Posterior cingulate gyrus (tissue), 11 donors: ENCODE measurements around the gene AUH.

Source experiments
- DNase-seq, 10 donors: peaks; one replicate each; pipeline versions ENCODE4 v3.0.0 to v3.0.0-alpha.2; 2020 to 2021; ENCODE audit warnings: mixed read lengths in 3 of 10
- intact Hi-C: fragments of 100-400 bp; cut with DNase I; formaldehyde crosslinking; loops from one replicate; pipeline ENCODE4 v1.15.1; 2023

Gene AUH

GRCh38 chr9:91341749-91342148 lies 20.0 kb downstream of the AUH start:
- intact Hi-C loops, result no loop called here
- no peak for DNase-seq

GRCh38 chr9:91341258-91341746 lies 20.4 kb downstream of the AUH start:
- no peak for DNase-seq
- intact Hi-C loops, result no loop called here

DNA sequence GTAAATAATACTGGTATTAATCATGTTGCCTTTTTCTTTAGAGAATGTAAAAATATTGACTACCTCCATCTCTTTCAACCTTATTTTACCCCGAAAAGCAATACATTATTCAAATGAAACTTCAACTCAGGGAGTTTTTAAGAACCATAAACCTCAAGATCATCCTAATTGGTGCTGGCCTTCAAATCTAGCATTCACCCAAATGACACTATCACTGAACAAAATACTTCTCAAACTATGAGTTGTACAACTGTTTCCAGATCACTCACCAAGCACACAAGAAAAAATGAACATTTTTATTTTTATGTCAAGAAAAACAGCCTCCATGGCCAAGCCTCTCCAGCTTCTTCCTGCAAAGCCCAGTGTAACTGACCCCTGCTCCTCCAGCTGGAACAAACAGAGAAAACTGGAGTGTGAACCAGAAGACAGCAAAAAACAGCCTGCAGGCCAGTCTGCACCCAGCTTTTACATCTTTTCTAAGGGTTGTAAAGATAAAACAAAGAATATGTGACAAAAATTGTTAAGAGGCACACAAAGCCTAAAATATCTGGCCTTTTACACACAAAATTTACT lies 21.2 kb downstream of the AUH start:
- intact Hi-C loops, result no loop called here
- no peak for DNase-seq

DNA sequence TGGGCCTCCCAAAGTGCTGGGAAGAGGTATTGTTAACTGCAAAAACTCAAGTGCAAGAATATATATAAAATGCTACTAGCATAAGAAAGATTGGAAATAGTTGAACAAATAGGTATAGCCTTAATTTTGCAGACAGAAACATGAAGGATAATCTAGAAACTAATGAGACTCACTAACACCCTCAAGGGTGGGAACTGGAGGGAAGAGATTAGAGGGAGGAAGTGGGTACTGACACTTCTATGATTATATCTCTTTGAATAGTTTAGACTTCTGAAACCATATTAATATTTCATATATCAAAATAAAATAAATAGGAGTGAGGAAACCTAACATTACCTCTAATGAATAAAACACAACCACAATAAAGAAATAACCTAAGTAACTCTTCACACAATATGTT lies 23.0 kb downstream of the AUH start:
- no peak for DNase-seq
- intact Hi-C loops, result no loop called here

DNA sequence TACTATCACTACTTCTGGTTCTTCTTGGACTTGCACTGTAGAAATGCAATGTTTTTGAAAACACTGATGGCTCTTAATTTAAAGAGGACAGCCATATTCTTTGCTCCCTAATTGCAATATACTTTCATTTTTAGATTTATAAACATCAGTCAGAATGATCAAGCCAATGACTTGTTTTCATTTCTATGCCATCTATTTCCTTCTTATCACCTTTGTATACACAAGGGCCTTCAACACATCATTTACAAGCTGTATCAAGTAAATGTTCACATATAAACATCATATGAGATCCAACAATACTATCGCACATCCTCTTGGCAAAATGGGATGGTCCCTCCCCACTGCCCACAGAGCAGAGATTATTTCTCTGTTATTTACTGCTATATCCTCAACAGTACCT lies 24.9 kb downstream of the AUH start:
- intact Hi-C loops, result no loop called here

DNA sequence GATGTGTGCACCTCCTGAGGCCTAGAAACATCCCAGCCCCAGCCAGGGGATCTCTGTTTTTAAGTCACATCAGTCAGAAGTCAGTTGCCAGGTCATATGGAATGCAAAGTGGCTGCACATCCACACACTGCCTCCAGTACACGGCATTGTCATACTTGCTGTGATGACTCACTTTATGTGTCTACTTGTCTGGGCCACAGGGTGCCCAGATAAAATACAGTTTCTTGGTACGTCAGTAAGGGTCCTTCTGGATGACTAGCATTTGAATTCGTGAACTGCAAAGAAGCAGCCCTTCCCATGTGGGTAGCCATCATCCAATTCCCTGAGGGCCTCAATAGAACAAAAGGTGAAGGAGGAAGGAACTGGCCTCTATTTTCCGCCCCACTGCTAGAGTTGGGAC lies 27.7 kb downstream of the AUH start:
- DNase-seq, result no peak
- intact Hi-C loops, result no loop called here

More for the DNA sequence above, 24.9 kb downstream of the AUH start:
- no peak for DNase-seq

DNA sequence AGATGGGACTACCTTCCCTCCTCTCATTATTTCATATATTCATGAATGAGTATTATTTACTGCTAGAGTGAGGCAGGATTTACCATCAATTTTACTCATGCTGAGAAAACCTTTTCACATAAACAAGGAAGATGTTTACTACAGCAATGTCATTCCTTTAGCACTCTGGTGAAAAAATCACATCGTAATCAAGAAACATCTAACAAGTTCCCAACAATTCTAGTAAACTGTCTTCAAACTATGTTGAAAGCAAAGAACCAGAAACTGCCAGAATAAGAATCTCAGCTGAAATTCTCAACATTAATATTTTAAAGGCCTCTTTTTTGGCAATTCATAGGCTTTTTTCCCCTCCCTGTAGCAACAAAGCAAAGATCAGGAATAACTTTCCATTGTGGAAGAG lies 28.2 kb downstream of the AUH start:
- DNase-seq, result no peak
- intact Hi-C loops, result no loop called here

- intact Hi-C loops, result no loop called here
- no peak for DNase-seq
Measured at GRCh38 chr9:91332546-91333231, 29.0 kb downstream of the AUH start.

DNA sequence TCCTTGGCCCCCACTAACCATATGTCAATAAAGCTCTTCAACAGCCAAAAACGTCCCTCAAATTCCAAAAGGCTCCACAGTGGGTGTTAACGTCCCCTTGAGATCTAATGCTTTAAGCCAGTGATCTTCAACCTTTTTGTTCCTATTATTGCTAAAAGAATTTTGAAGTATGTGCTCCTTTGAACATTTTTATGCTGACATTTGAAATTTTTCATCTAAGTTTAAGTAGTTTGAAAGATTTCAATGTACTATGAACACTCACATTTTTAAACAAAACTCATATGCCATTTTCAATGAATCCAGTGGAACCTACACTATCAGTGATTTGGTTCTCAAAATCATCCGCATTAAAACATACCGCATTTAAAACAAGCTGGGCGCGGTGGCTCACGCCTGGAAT lies 29.9 kb downstream of the AUH start:
- no peak for DNase-seq
- intact Hi-C loops, result no loop called here

GRCh38 chr9:91328186-91328585 lies 33.5 kb downstream of the AUH start:
- DNase-seq, result no peak
- intact Hi-C loops, result no loop called here

DNA sequence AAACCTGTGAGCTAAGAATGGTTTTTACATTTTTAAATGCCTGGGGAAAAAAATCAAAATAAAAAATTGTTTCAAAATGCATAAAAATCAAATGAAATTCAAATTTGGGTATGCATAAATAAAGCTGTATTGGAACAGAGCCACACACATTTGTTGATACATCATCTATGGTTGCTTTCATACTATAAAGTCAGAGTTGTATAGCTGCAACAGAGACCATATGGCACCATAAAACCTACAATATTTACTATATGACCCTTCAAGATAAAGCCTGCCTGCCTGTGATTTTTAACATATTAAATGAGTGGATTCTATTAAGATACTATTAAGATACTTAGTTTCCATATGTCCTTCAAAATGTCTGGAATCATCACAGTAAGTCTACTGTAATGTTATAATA lies 40.0 kb downstream of the AUH start:
- intact Hi-C loops, result no loop called here
- DNase-seq, result no peak

GRCh38 chr9:91320299-91320698 lies 41.4 kb downstream of the AUH start:
- intact Hi-C loops, result no loop called here
- DNase-seq, result no peak

GRCh38 chr9:91316093-91316492 lies 45.6 kb downstream of the AUH start:
- intact Hi-C loops, result no loop called here
- no peak for DNase-seq

DNA sequence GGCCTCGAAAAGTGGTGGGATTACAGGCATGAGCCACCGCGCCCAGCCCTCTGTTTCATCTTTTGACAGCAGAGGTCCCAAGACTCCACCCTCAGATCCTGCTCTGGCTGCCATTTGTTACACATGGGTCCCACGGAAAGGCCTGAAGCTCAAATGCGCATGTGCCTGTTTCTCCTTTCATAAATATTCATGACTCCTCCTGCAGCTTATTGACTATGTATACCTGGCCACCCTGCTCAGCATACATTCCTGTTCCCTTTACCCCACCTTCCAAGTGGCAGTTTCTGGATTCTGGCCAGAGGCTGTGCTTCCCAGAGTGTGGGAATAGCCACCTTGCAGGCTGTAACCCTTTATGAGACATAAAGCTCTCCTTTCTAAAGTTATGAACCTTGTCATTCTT lies 46.5 kb downstream of the AUH start:
- intact Hi-C loops, result no loop called here
- DNase-seq, result no peak

DNA sequence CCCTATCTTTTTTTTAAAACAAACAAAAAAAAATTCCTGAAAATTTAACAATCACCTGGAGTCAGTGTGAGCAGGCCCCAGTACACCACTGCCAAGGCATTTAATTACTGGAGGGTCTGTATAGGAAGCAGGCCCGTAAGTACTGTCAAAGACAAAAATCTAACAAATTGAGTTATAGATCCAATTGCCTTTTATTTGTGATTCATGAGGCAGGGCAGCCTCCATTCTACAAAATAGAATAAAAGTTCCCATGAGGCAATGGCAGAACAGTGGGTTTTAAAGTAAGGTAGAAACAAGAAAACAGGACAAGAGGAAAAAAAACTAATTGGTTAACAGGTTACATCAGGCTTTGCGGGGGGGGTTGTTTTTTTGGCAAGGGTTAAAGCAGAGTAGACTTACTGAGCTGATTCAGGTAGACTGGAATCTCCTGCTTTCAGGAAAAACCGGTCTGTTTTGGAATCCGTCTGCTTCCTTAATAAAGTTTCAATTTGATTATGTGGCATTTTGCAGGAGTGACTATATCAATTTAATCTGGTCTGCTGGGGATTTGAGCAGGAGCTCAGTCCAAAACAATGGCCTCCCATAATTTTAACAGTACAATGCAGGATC lies 48.9 kb downstream of the AUH start:
- DNase-seq, result no peak
- intact Hi-C loops, result no loop called here

DNA sequence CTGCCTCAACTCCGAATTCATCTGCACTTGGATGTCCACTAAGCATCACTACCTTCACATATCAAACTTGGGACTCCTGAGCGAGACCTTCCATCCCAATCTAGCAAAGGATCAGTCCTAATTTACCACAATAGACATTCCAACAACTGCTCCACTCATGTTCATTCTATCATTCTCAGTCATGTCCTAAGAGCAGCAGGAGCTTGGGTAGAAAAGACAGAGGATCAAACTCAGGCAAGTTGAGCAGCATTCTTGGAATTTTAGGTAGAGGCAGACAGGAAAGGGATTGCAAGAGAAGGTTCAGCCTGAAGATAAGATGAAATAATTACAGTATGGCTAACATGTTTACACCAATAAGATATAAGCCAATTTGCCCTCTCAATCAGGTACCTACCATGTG lies 51.7 kb downstream of the AUH start:
- intact Hi-C loops, result no loop called here
- DNase-seq, result no peak

DNA sequence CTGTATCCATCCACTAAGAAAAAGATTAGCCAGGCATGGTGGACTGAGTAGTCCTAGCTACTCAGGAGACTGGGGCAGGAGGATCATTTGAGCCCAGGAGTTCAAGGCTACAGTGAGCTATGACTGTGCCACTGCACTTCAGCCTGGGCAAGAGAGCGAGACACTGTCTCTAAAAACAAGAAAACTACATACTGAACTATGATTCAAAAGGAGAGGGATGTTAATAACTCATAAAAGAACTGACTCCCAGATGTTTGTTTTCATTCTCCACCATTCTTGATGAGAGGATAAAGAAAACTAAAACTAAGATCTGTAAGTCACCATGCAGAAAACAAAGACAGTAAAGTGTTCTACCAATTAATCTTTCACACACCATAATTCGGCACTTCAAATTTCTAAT lies 53.5 kb downstream of the AUH start:
- intact Hi-C loops, result no loop called here
- no peak for DNase-seq

DNA sequence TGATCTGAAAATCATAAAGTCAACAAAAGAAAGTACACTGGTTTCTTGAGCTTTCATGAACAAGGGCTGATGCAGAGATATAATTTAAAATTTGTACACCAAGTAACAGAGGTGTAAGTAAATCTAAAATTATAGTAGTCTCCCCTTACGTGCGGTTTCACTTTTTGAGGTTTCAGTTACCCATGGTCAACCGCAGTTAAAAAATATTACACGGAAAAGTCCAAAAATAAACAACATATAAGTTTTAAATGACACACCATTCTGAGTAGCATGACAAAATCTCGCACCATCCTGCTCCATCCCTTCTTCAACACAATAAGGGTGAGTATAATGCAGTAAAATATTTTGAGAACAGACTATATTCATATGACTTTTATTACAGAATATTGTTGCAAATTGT lies 54.4 kb downstream of the AUH start:
- intact Hi-C loops, result no loop called here
- DNase-seq, result no peak

DNA sequence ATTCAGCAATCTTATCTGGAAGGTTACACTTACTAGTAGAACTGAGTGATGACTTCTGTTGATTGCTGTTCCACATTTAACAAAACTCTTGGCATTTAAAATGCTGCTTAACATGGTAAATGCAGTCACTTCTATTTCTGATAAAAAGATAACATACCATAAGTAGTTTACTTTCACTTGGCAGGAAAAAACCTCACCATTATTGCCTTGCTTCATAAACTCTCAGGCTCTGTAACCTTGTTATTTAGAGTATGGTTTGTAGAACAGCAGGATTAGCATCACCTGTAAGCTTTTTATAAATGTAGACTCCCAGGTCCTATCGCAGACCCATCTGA lies 55.5 kb downstream of the AUH start:
- intact Hi-C loops, result no loop called here
- DNase-seq, result no peak

- intact Hi-C loops, result no loop called here
- DNase-seq, result no peak
Measured at GRCh38 chr9:91305596-91306295, 56.0 kb downstream of the AUH start.

DNA sequence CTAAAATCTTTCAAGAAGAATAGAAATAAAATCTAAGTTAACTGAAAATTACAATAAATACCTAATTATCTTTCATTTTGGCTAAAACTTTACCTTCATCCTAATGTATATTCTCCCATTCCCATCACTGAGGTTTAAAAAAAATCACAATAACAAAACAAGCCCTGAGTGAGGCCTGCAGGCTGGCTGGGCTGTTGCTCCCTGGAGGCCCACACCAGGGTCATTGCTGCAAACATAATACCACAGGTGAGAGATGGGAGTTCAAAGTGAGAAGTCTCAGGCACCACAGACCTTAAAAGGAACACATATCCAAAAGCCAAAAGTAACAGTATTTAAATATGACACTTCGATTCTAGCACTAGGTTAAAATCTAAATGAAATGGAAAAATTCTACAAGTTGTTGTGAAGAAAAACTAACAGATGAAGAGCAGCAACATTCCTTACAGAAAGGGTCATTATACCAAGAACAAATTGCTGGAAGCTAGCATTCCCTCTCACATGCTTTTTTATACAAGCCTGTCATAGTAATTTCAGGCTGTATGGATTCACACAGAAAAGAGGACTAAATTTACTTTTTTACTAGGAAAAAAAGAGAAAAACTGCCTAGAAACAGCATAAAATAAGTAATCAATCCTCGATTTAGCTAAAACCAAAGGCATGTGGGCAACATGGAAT lies 57.8 kb downstream of the AUH start:
- intact Hi-C loops, result no loop called here
- no peak for DNase-seq
